GM19324 (cell line): Measurements from ENCODE around the gene APH1A.
A peak's percentile ranks its signal among the peaks of the same experiment; 100 is the strongest.
"Not testable (repeated sequence)": the region's sequence is repeated elsewhere in the genome, so short reads cannot be mapped to it uniquely, and the experiment has no call there.

Experiments used
- ATAC-seq: cut with Tn5 transposase; IDR thresholded peaks from one replicate; pipeline ENCODE4 v1.9.1; 2021; ENCODE audit warnings: mild to moderate bottlenecking, moderate library complexity; ENCODE audit not compliant: unreplicated experiment, low FRiP score

The APH1A gene

DNA sequence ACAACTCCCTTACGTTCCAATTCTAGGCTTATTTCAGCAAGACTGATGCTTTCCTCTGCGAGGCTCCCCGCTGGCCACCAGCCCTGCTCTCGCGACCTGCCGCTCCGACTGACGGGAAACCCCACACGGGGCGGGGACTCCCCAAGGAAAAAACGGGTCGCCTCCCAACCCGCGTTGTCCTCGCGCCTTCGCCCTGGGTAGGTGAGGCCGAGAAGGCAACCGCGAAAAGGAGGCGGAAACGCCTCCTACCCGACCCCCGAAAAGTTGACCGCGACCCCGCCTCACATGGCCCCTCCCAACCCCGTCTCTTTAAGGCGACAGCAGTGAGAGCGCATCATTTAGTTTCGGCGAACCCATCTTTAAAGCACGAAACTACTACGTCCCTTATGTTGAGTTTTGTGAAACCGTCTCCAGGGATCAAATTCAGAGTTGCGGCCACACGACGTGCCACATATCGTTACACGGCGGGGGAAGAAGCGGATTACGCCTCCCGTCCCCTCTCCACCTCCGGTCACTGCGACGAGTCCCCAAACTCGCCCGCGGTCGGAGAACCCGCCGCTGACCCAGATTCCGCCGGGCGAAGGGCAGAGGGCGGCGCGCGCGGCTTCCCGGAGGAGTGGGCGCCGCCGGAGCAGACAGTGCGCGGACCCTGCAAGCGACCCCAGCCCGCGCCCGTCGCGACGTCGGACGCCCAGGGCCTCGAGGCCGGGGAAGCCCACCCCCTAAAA, 34.1 kb downstream of the APH1A start:
- ATAC-seq = peak; percentile 50

DNA sequence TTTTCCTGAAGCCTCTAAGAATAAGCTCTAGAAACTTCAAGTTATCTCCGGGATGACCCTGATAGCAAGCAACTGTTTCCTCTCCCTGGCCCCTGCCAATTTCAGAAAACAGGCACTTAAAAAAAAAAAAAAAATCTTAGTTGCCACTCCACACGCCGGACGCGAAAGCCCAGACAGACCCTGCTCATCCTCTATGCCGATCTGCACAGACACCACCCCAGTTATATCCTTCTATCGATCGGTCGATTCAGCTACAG, 34.6 kb downstream of the APH1A start:
- ATAC-seq = no peak

DNA sequence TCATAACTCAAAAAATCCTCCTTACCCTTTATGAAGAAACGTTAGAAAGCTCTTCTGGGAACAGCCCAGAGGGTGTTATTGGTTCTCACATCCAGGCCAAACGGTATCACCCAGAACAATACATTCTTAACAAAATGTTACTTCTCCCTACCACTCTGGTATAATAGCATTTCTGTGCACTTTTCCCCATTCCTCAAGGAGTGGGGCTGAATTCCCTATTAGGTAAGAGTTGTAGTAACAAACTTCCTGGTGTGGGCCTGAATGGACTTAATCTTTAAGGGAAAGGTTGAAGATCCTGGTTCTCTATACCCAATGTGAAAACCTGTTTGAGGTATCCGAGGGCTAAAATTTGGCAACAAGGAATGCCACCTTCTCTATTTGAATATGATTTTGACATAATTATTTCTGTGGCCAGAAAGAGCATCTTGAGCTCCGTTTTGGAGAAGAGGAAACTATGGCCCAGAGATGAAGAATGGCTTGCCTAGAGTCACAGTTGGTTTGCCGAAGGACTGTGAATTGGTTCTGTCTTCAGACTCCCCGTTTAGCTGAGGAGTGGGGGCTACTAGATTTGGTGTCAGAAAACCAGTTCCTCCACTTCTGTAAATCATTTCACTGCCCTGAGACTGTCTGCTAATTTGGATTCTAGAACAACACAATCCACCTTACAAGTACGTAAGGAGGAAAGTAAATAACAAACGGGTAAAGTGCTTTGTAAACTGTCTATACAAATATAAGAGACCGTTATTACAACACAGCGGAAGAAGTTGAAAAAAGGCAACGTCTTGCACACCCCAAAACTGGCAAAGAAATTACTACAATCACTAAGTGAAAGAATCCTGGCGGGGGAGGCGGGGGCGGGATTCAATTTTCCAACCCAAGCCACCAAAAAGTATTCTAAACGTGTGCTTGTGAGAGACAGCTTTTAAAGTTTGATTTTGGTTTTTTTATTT, 35.2 kb downstream of the APH1A start:
- ATAC-seq = no peak

DNA sequence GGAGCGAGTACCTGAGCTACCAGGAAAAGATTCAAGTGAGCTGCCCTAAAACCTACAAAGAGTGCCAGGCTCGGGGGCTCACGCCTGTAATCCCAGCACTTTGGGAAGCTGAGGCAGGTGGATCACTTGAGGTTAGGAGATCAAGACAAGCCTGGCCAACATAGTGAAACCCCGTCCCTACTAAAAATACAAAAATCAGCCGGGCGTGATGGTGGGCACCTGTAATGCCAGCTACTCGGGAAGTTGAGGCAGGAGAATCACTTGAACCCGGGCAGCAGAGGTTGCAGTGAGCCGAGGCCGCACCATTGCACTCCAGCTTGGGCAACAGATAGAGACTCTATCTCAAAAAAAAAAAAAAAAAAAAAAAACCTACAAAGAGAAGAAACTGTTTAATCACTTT, 35.9 kb downstream of the APH1A start:
- not testable (repeated sequence) for ATAC-seq

DNA sequence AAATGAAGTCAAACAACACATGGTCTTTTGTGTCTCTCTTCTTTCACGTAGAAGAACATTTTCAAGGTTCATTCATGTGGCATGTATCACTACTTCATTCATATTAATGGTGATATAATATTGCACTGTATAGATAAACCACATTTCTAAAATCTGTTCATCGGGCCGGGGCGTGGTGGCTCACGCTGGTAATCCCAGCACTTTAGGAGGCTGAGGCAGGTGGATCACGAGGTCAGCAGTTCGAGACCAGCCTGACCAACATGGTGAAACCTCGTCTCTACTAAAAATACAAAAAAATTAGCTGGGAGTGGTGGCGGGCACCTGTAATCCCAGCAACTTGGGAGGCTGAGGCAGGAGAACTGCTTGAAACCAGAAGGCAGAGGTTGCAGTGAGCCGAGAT, 40.6 kb downstream of the APH1A start:
- not testable (repeated sequence) for ATAC-seq

DNA sequence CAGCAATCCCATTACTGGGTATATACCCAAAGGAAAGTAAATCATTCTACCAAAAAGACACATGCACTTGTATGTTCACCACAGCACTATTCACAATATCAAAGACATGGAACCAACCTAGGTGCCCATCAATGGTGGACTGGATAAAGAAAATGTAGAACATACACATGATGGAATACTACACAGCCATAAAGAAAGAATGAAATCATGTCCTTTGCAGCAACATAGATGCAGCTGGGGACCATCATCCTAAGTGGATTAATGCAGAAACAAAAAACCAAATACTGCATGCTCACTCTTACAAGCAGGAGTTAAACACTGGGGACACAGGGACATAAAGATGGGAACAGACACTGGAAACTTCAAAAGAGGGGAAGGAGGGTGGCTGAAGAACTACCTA, 41.6 kb downstream of the APH1A start:
- ATAC-seq = no peak

DNA sequence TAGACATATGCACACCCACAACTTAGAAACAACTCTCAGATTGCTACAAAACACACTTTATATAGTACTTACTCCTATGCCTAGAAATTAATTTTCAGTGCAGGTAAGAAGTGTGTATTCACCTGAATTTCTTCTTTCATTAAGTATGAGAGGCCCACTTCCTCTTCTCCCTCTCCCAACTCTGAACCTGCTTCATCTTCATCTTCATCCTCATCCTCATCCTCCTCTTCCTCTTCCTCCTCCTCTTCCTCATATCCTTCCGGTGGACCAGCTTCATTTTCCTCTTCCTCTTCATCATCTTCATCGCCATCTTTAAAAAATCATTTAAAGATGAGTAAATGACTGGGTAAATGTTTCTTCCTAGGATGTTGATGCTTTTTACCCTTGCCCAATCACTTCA, 42.3 kb downstream of the APH1A start:
- no peak for ATAC-seq

DNA sequence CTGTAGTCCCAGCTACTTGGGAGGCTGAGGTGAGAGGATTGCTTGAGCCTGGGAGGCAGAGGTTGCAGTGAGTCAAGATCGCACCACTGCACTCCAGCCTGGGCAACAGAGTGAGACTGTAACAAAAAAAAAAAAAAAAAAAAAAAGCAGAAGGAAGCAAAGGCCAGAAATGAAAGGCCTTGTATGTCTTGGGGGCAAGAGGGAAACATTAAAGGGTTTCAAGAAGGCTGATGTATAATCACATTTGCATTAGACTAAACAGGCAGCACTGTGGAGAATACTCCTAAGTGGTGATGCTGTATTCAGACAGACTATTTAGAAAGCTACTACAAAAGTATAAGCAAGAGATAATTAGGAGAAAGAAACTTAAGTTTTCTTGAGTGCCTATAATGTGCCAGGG, 43.3 kb downstream of the APH1A start:
- no peak for ATAC-seq

DNA sequence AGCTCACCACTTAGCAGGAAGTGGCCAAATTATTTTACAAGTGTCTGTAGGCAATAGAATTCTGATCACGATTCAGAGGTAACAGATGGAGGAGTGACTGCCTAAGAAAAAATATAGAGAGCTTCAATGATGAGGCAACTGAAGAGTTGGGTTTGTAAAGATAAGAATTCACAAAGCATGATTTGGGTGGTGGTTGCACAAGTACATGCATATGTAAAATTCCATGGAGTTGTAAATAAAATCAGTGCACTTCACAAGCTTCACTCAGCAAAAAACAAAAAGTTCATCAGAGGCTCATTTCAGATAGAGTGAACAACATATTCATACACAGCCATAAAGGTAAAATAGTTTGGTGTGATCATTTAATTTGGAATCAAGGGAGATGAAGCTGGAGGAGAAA, 43.8 kb downstream of the APH1A start:
- no peak for ATAC-seq

DNA sequence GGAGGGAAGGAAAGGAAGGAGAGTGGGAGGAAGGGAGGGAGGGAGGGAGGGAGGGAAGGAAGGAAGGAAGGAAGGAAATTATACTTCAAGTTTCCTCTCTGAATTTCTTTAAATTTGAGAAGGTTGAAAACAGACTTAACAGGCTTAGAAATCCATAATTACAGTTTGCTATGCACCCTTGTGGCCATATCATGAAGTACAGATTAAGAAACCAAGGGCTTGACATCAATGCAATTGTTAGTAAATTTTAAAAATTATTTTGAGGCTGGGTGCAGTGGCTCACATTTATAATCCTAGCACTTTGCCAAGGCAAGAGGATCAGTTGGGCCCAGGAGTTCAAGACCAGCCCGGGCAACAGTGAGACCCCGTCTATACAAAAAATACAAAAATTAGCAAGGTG, 47.3 kb downstream of the APH1A start:
- ATAC-seq = no peak

DNA sequence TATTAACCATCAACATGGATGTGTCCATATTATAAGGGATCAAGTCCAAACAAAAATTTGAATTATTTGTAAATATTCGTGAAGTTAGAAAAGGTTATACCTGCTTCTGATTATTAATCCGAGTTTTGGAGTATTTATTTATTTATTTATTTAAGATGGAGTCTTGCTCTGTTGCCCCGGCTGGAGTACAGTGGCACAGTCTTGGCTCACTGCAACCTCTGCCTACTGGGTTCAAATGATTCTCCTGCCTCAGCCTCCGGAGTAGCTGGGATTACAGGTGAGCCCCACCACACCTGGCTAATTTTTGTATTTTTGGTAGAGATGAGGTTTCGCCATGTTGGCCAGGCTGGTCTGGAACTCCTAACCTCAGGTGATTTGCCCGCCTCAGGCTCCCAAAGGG, 53.0 kb downstream of the APH1A start:
- ATAC-seq = not testable (repeated sequence)
